Esophagus muscularis mucosa (tissue), 4 donors: ENCODE results near the gene EHBP1. TPM values are rescaled to one million over a fixed set of nuclear protein-coding genes. Genes with fewer than 3 reads are reported as not detected.

ENCODE experiments used
- DNase-seq: peaks from one replicate; pipeline ENCODE4 v3.0.0-alpha.2; 2017; ENCODE audit errors: extremely low spot score
- H3K27ac ChIP-seq, 4 donors: fragments of 200-600 bp; sonication (generic); replicated peaks in 1 of 4; 1 replicate in 3 of 4; 2 replicates in 1 of 4; pipeline ENCODE4 v1.5.1; 2016 to 2019; ENCODE audit warnings: mild to moderate bottlenecking in 1 of 4
- H3K27me3 ChIP-seq, 4 donors: fragments of 200-600 bp; sonication (generic); one replicate each; pipeline versions ENCODE4 v1.5.1 to v1.6.0; 2016 to 2019
- H3K36me3 ChIP-seq, 4 donors: fragments of 200-600 bp; sonication (generic); one replicate each; pipeline ENCODE4 v1.5.1; 2016 to 2019
- H3K4me1 ChIP-seq, 4 donors: fragments of 200-600 bp; sonication (generic); one replicate each; pipeline ENCODE4 v1.5.1; 2016 to 2019
- H3K4me3 ChIP-seq, 4 donors: fragments of 200-600 bp; sonication (generic); 1 replicate in 2 of 4; 2 replicates in 2 of 4; pipeline ENCODE4 v1.5.1; 2016 to 2019; ENCODE audit warnings: mild to moderate bottlenecking in 4 of 4, moderate library complexity in 1 of 4
- H3K9me3 ChIP-seq, 4 donors: fragments of 200-600 bp; sonication (generic); 1 replicate in 3 of 4; 2 replicates in 1 of 4; pipeline ENCODE4 v1.5.1; 2016 to 2019
- EP300 ChIP-seq: sonication (generic); formaldehyde crosslinking; IDR thresholded peaks from one replicate; pipeline ENCODE4 v1.6.1; 2017; ENCODE audit warnings: antibody characterized with exemption
- POLR2A ChIP-seq: fragments of 450-650 bp; IDR thresholded peaks from one replicate; pipeline ENCODE4 v1.6.1; 2017; ENCODE audit warnings: antibody characterized with exemption, moderate library complexity, mild to moderate bottlenecking, low read depth
- POLR2AphosphoS5 ChIP-seq, 2 donors: sonication (generic); formaldehyde crosslinking; IDR thresholded peaks; one replicate each; pipeline ENCODE4 v1.6.1; 2017; ENCODE audit warnings: antibody characterized with exemption in 2 of 2
- WGBS: methylation state at CpG from one replicate; pipeline ENCODE4 v1.1.5; 2018; 5-methylcytosine and 5-hydroxymethylcytosine counted together
- intact Hi-C: fragments of 100-400 bp; cut with DNase I; formaldehyde crosslinking; loops from one replicate; pipeline ENCODE4 v1.15.1; 2023
- total RNA-seq, 4 donors: library from RNA; depleted of rRNA; stranded (reverse); fragments of >200 nt; gene quantifications; one replicate each; pipeline versions ENCODE4 v1.1.0 to v1.2.1, GENCODE V29; 2016
- TF ChIP-seq, protein P1 (sequence below), 3 experiments: fragments of 200-600 bp in 2 of 3; fragments of 450-650 bp in 1 of 3; sonication (generic) in 2 of 3; IDR thresholded peaks; one replicate each; pipeline ENCODE4 v1.5.1; 2017 to 2019; ENCODE audit warnings: antibody characterized with exemption in 3 of 3, mild to moderate bottlenecking in 2 of 3, moderate library complexity in 1 of 3

EHBP1 gene
- total RNA-seq, 4 donors from 2014 or later = 103 to 199 (median 151) TPM

DNA sequence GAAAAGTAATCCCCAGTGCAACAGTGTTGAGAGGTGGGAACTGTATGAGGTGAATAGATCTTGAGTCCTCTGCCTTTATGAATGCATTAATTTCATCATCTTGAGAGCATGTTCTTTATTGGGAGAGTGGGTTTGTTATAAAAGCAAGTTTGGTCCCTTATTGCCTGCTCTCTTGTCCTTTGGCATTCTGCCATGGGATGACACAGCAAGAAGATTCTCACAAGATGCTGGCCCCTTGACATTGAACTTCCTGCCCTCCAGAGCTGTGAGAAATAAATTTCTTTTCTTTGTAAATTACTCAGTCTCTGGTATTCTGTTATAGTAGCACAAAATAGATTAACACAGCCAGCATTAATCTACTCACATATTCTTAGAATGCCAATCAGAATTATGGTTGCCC lies 108.6 kb downstream of the EHBP1 start:
- Histone ChIP-seq H3K4me3 (no peak overlapping the region), H3K9me3 (no peaks in the 10 kb centered on the region), H3K27ac (no peak overlapping the region), H3K36me3 (no peaks in the 10 kb centered on the region), H3K4me1 (peaks cover 0 to 32% (median 15%) of the 10 kb centered on the region in 4 donors), H3K27me3 (no peaks in the 10 kb centered on the region)
- TF ChIP-seq POLR2A (no peak), POLR2AphosphoS5 (IDR thresholded peaks at IDR 0.05) (no peak), EP300 (no peak)
- TF ChIP-seq, protein P1, sequence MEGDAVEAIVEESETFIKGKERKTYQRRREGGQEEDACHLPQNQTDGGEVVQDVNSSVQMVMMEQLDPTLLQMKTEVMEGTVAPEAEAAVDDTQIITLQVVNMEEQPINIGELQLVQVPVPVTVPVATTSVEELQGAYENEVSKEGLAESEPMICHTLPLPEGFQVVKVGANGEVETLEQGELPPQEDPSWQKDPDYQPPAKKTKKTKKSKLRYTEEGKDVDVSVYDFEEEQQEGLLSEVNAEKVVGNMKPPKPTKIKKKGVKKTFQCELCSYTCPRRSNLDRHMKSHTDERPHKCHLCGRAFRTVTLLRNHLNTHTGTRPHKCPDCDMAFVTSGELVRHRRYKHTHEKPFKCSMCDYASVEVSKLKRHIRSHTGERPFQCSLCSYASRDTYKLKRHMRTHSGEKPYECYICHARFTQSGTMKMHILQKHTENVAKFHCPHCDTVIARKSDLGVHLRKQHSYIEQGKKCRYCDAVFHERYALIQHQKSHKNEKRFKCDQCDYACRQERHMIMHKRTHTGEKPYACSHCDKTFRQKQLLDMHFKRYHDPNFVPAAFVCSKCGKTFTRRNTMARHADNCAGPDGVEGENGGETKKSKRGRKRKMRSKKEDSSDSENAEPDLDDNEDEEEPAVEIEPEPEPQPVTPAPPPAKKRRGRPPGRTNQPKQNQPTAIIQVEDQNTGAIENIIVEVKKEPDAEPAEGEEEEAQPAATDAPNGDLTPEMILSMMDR (IDR thresholded peaks at IDR 0.05) = no peak
- no peak for DNase-seq
- intact Hi-C loops = no loop called here

DNA sequence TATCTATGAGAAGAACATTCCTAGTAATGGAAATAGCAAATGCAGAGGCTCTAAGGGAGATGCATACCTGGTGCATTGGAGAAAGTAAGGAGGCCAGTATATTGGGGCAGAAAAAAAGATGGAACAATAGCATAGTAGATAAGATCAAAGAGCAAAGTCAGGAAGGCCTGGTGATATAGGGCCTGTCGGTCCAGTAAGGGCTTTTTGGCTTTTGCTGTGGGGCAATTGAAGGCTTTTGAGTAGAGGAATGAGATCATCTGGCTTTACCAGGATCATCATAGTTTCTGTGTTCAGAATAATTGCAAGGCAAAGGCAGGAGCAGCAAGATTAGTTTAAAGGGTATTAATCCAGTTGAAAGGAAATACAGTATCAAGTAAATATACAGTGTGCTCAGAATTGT lies 111.8 kb downstream of the EHBP1 start:
- DNase-seq = no peak
- TF ChIP-seq POLR2AphosphoS5 (IDR thresholded peaks at IDR 0.05) = no peak
- Histone ChIP-seq H3K27ac (no peak overlapping the region), H3K4me1 (peaks cover 0 to 28% (median 15%) of the 10 kb centered on the region in 4 donors), H3K9me3 (no peaks in the 10 kb centered on the region), H3K36me3 (no peaks in the 10 kb centered on the region), H3K27me3 (no peaks in the 10 kb centered on the region), H3K4me3 (no peak overlapping the region)
- 83% methylated on average over 1 of the region's 1 CpG for WGBS
- intact Hi-C loops = no loop called here

DNA sequence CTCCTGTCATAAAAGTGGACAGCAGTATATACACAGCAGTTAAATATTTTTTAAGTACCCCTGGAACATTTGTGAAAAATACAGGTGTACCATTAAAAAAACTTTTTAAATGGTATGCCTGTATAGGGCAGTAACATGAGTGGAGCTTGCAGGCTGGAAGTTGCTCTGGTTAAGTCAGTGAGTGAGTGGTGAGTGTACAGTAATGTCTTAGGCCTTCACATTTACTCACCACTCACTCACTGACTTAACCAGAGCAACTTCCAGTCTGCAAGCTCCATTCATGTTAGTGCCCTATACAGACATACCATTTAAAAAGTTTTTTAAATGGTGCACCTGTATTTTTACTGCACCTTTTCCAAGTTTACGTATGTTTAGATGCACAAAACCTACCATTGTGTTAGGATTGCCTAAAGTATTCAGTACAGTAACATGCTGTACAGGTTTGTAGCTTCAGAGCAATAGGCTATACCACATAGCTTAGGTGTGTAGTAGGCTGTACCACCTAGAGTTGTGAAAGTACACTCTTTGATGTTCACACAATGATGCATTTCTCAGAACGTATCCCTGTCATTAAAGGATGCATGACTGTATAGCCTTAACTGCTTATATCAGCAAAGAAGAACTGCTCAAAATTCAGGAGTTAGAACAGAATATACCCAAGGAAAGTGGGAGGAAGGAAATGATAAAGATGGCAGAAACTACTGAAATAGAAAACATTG lies 112.6 kb downstream of the EHBP1 start:
- H3K9me3 ChIP-seq = no peaks in the 10 kb centered on the region
- peaks cover 0 to 20% (median 13%) of the 10 kb centered on the region in 4 donors for H3K4me1 ChIP-seq
- DNase-seq = no peak
- H3K4me3 ChIP-seq = no peak overlapping the region
- intact Hi-C loops = no loop called here
- H3K27me3 ChIP-seq = no peaks in the 10 kb centered on the region
- no peak overlapping the region for H3K27ac ChIP-seq
- 100% methylated on average over 2 of the region's 2 CpGs for WGBS
- H3K36me3 ChIP-seq = no peaks in the 10 kb centered on the region
- TF ChIP-seq, protein P1 (IDR thresholded peaks at IDR 0.05) = no peak
- no peak for TF ChIP-seq EP300
- TF ChIP-seq POLR2AphosphoS5 (IDR thresholded peaks at IDR 0.05) = no peak
- no peak for TF ChIP-seq POLR2A

DNA sequence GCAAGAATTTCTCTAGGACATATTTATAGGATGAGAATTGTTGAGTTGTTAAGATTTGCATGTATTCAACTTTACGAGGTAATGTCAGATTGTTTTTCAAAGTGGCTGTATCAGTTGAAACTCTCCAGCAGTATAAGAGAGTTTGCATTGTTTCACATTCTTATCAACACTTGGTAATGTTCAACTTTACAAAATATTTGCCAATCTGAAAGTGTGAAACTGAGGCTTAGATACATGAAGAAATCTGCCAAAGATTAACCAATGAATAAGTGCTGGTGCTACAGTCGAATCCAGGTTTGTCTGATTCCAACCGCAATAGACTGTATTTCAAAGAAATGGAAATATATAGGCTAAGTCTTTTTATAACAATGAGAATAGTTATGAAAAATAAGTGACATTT lies 117.0 kb downstream of the EHBP1 start:
- H3K9me3 ChIP-seq = no peaks in the 10 kb centered on the region
- TF ChIP-seq, protein P1 (IDR thresholded peaks at IDR 0.05) = no peak
- no peak for TF ChIP-seq EP300
- no peak for TF ChIP-seq POLR2AphosphoS5 (IDR thresholded peaks at IDR 0.05)
- no peak for TF ChIP-seq POLR2A
- H3K4me3 ChIP-seq = no peak overlapping the region
- H3K27me3 ChIP-seq = no peaks in the 10 kb centered on the region
- DNase-seq = no peak
- H3K4me1 ChIP-seq = peaks cover 10 to 34% (median 23%) of the 10 kb centered on the region in 4 donors
- H3K36me3 ChIP-seq = peaks cover 0 to 15% (median 3%) of the 10 kb centered on the region in 4 donors
- WGBS = 99% methylated on average over 3 of the region's 3 CpGs
- intact Hi-C loops = no loop called here
- no peak overlapping the region for H3K27ac ChIP-seq

DNA sequence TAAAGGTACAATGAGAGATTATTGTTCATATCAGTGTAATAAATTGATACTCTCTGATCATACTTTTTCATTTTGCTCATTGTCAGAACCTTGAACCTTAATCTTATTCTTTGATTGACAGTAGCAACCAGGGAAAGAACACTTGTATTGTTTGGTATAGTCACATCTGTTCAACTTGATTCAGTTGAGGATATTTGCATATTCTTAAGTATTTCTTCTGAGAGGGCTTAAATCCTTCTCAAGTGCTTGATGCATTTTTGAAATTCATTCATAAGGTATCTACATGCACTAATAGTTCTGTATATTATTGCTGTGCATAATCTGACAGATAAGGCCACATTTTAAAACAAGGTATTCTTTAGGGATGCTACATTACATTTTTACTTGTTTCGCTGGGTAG lies 118.9 kb downstream of the EHBP1 start:
- TF ChIP-seq, protein P1 (IDR thresholded peaks at IDR 0.05) = no peak
- TF ChIP-seq POLR2AphosphoS5 (IDR thresholded peaks at IDR 0.05) (no peak), EP300 (no peak), POLR2A (no peak)
- WGBS = 100% methylated on average over 1 of the region's 1 CpG
- H3K27ac ChIP-seq = no peak overlapping the region
- H3K9me3 ChIP-seq = no peaks in the 10 kb centered on the region
- peaks cover 10 to 34% (median 23%) of the 10 kb centered on the region in 4 donors for H3K4me1 ChIP-seq
- DNase-seq = no peak
- H3K36me3 ChIP-seq = peaks cover 0 to 28% (median 4%) of the 10 kb centered on the region in 4 donors
- no peaks in the 10 kb centered on the region for H3K27me3 ChIP-seq
- H3K4me3 ChIP-seq = no peak overlapping the region
- intact Hi-C loops = no loop called here
